ENCODE measurements around the gene TDRD10. TPM values are rescaled to one million over a fixed set of nuclear protein-coding genes. Genes with fewer than 3 reads are reported as not detected.

Gene TDRD10
- total RNA-seq, 1 donor from 2014 or later: not detected

- Histone ChIP-seq H3K4me2 (ENCODE audit: low read length) (peak overlapping the region; percentile 66), H3K79me2 (ENCODE audit: insufficient read depth, low read length) (no peaks in the 10 kb centered on the region), H2AFZ (ENCODE audit: low read depth, low read length) (peak overlapping the region; percentile 30), H3K4me3 (ENCODE audit: insufficient read depth, low read depth, low read length) (no peak overlapping the region), H3K27me3 (ENCODE audit: insufficient read depth, low read length) (peaks cover 3% of the 10 kb centered on the region), H3K9ac (ENCODE audit: low read length) (no peak overlapping the region), H4K20me1 (ENCODE audit: insufficient read depth, low read length) (no peaks in the 10 kb centered on the region), H3K9me3 (ENCODE audit: insufficient read depth, low read depth, low read length) (no peaks in the 10 kb centered on the region), H3K4me1 (ENCODE audit: insufficient read depth, low read length) (peaks cover 10% of the 10 kb centered on the region), H3K27ac (ENCODE audit: low read depth, low read length) (no peak overlapping the region), H3K36me3 (ENCODE audit: insufficient read depth, low read length) (no peaks in the 10 kb centered on the region)
- peak overlapping the region; percentile 14 for H3K27ac Mint-ChIP-seq (ENCODE audit: unreplicated experiment)
- H3K36me3 Mint-ChIP-seq (ENCODE audit: low read depth, unreplicated experiment): peaks cover 8% of the 10 kb centered on the region
- peaks cover 14% of the 10 kb centered on the region for H3K4me1 Mint-ChIP-seq (ENCODE audit: low read depth, unreplicated experiment)
- H3K27me3 Mint-ChIP-seq (ENCODE audit: low read depth, unreplicated experiment): peaks cover 25% of the 10 kb centered on the region
- no peak for FAIRE-seq
- no peaks in the 10 kb centered on the region for H3K9me3 Mint-ChIP-seq (ENCODE audit: unreplicated experiment)
- TF ChIP-seq, protein P1, sequence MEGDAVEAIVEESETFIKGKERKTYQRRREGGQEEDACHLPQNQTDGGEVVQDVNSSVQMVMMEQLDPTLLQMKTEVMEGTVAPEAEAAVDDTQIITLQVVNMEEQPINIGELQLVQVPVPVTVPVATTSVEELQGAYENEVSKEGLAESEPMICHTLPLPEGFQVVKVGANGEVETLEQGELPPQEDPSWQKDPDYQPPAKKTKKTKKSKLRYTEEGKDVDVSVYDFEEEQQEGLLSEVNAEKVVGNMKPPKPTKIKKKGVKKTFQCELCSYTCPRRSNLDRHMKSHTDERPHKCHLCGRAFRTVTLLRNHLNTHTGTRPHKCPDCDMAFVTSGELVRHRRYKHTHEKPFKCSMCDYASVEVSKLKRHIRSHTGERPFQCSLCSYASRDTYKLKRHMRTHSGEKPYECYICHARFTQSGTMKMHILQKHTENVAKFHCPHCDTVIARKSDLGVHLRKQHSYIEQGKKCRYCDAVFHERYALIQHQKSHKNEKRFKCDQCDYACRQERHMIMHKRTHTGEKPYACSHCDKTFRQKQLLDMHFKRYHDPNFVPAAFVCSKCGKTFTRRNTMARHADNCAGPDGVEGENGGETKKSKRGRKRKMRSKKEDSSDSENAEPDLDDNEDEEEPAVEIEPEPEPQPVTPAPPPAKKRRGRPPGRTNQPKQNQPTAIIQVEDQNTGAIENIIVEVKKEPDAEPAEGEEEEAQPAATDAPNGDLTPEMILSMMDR (IDR thresholded peaks at IDR 0.05; ENCODE audit: insufficient read depth, low read depth, low read length): no peak
- no peak for TF ChIP-seq EZH2 (IDR thresholded peaks at IDR 0.05; ENCODE audit: insufficient read depth, low read length)
- peak; percentile 62 for DNase-seq (ENCODE audit: low read depth)
- H3K4me3 Mint-ChIP-seq (ENCODE audit: unreplicated experiment): no peak overlapping the region
Measured at GRCh38 chr1:154453574-154454352, 48.3 kb upstream of the TDRD10 start.

GRCh38 chr1:154454386-154455120 lies 47.5 kb upstream of the TDRD10 start:
- peaks cover 10% of the 10 kb centered on the region for H3K4me1 ChIP-seq (ENCODE audit: insufficient read depth, low read length)
- FAIRE-seq: no peak
- no peak for DNase-seq (ENCODE audit: low read depth)
- Mint-ChIP-seq H3K27ac (ENCODE audit: unreplicated experiment) (peak overlapping the region; percentile 29), H3K4me3 (ENCODE audit: unreplicated experiment) (no peak overlapping the region), H3K9me3 (ENCODE audit: unreplicated experiment) (no peaks in the 10 kb centered on the region), H3K27me3 (ENCODE audit: low read depth, unreplicated experiment) (peaks cover 24% of the 10 kb centered on the region), H3K4me1 (ENCODE audit: low read depth, unreplicated experiment) (peaks cover 14% of the 10 kb centered on the region), H3K36me3 (ENCODE audit: low read depth, unreplicated experiment) (peaks cover 7% of the 10 kb centered on the region)
- H3K9ac ChIP-seq (ENCODE audit: low read length): no peak overlapping the region
- TF ChIP-seq, protein P1 (IDR thresholded peaks at IDR 0.05; ENCODE audit: insufficient read depth, low read depth, low read length): no peak
- no peak for TF ChIP-seq EZH2 (IDR thresholded peaks at IDR 0.05; ENCODE audit: insufficient read depth, low read length)
- no peaks in the 10 kb centered on the region for H3K9me3 ChIP-seq (ENCODE audit: insufficient read depth, low read depth, low read length)
- H3K4me2 ChIP-seq (ENCODE audit: low read length): no peak overlapping the region
- H3K79me2 ChIP-seq (ENCODE audit: insufficient read depth, low read length): no peaks in the 10 kb centered on the region
- H3K27me3 ChIP-seq (ENCODE audit: insufficient read depth, low read length): peaks cover 3% of the 10 kb centered on the region
- H3K36me3 ChIP-seq (ENCODE audit: insufficient read depth, low read length): no peaks in the 10 kb centered on the region
- H3K27ac ChIP-seq (ENCODE audit: low read depth, low read length): no peak overlapping the region
- H4K20me1 ChIP-seq (ENCODE audit: insufficient read depth, low read length): no peaks in the 10 kb centered on the region
- H2AFZ ChIP-seq (ENCODE audit: low read depth, low read length): no peak overlapping the region
- no peak overlapping the region for H3K4me3 ChIP-seq (ENCODE audit: insufficient read depth, low read depth, low read length)

Data from astrocyte (in vitro differentiated cells and primary cell).